LNCAP (cell line): ENCODE results near the gene DOK4.

Experiments used
- TF ChIP-seq, protein P1 (sequence below): fragments of 450-650 bp; IDR thresholded peaks from 2 replicates; pipeline ENCODE4 v1.5.1; 2017; ENCODE audit warnings: mild to moderate bottlenecking

Gene DOK4

DNA sequence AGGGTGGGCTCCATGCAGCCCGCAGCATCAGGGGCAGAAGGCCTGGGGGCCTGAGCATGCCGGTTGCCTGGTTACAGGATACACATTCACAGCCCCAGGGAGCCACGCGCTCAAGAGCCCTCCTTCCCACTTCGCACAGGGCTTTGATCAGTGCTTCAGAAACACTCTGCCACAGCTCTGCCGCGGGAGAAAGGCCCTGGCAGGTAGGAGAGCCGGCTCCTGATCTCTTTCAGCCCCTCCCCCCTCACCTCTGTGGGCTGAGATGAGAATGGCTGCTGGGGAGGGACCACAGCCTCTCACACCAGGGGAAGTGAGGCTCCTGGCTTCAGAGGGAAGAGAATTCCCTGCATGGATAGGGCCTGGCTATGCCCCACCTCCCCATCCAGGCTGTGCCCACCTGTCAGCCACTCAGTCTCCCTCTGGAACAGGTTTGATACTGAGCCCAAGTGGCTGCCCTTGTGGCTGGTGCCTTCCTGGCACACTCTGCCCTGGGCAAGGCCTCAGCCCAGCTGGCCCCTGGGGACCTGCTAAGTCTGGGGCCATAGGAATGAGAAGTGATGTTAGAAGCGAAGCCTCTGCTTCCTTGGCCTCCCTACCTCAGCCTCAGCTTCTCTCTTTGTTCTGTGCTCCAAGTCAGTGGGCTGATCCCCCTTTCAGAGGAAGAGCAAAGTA, 8.6 kb downstream of the DOK4 start:
- TF ChIP-seq, protein P1, sequence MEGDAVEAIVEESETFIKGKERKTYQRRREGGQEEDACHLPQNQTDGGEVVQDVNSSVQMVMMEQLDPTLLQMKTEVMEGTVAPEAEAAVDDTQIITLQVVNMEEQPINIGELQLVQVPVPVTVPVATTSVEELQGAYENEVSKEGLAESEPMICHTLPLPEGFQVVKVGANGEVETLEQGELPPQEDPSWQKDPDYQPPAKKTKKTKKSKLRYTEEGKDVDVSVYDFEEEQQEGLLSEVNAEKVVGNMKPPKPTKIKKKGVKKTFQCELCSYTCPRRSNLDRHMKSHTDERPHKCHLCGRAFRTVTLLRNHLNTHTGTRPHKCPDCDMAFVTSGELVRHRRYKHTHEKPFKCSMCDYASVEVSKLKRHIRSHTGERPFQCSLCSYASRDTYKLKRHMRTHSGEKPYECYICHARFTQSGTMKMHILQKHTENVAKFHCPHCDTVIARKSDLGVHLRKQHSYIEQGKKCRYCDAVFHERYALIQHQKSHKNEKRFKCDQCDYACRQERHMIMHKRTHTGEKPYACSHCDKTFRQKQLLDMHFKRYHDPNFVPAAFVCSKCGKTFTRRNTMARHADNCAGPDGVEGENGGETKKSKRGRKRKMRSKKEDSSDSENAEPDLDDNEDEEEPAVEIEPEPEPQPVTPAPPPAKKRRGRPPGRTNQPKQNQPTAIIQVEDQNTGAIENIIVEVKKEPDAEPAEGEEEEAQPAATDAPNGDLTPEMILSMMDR: no peak

GRCh38 chr16:57476546-57477410, 9.5 kb downstream of the DOK4 start:
- TF ChIP-seq, protein P1: no peak

DNA sequence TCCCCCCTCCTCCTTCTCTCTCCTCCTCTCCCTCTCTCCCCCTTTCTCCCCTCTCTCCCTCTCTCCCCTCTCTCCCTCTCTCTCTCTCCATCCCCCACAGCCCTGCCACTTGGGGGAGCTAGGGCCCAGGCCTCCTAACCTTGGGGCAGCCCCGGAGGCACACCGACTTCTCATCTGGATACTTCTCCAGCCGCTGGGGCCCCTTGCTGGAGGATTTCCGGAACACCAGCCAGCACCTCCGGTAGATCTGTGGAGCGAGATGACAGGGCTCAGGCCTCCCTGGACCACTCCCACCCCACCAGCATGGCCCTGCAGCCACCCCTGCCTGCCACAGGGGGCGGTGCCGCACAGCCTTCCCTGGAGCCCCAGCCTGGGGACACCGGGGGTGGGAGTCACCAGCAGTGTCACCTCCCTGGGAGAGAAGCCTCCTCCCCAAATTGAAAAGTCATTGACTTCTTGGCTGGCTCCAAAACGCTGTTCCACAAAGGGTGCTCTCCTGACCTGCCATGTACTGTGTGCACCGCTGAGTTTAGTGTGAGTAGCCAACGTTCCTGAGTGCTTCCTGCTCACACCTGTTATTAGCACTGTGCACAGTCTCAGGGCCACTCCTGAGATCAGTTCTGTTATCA, 10.5 kb downstream of the DOK4 start:
- TF ChIP-seq, protein P1: peak; percentile 30; the same call in 1 of the 2 replicates

DNA sequence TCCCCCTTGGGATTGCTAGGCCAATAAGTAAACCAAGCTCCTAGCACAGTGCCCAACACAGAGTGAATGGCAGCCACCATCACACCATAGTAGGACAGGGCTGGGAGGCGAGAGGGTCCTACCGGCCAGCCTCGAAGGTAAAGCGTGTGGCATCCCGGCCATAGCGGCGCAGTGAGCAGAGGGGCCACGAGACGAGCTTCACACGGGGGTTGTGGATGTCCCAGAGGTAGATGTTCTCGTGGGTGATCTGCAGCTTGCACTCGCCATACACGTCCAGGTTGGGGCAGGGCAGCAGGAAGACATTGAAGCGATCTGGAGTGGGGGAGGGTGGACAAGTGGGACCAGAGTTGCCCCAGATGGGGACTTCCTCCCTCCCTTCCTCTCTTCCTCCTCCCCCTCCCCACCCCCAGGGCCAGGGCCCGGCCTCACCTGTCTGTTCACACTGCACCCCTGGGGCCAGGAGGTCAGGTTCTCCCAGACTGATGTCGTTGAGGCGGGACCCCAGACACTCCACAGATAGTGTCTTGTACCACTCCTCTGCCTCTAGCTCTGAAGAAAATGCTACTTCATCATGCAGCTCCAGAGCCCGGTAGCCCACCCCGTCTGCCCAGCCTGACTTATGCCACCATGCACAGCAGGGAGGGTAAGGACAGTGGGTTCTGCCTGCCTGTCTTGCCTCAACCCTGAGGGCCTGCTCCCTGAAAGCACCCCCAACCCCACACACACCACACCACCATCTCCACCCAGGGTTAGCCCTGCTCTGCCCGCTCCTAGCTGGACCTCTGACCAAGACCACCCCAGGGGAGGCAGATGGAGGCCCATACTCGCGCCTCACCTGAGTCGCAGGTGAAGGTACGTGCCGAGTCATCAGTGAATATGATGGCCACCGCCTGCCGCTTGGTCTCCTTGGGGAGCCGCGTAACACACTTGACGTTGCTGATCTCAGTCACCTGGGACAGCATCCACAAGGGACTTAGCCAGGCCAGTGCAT, 11.3 kb downstream of the DOK4 start:
- TF ChIP-seq, protein P1: no peak

GRCh38 chr16:57473906-57474305, 12.4 kb downstream of the DOK4 start:
- TF ChIP-seq, protein P1: no peak

GRCh38 chr16:57473176-57473840, 13.0 kb downstream of the DOK4 start:
- TF ChIP-seq, protein P1: no peak
